NCI-H510A (cell line): ENCODE data around the gene NUDT6.
"Not testable (repeated sequence)": the region's sequence is repeated elsewhere in the genome, so short reads cannot be mapped to it uniquely, and the experiment has no call there.

Experiments used
- DNase-seq: peaks from one replicate; lab custom pipeline; 2025; lab: John Stamatoyannopoulos, UW

The NUDT6 gene

GRCh38 chr4:122921971-122922876 is at the start of gene NUDT6:
TSS of gene NUDT6 (minus strand) at chr4:122922597. CDS start at chr4:122922572, 25 bp downstream.
- peak; percentile 29 for DNase-seq

- no peak for DNase-seq
Observed at GRCh38 chr4:122968227-122968812, 45.9 kb upstream of the NUDT6 start.

GRCh38 chr4:122967231-122967630 is 44.8 kb upstream of the NUDT6 start:
- DNase-seq: no peak

- DNase-seq: no peak
Observed at GRCh38 chr4:122966201-122966600, 43.8 kb upstream of the NUDT6 start.

GRCh38 chr4:122963216-122963615 is 40.8 kb upstream of the NUDT6 start:
- no peak for DNase-seq

GRCh38 chr4:122960611-122961000 is 38.2 kb upstream of the NUDT6 start:
- no peak for DNase-seq

- DNase-seq: no peak
Observed at GRCh38 chr4:122959981-122960610, 37.7 kb upstream of the NUDT6 start.

GRCh38 chr4:122959441-122959840 is 37.0 kb upstream of the NUDT6 start:
- DNase-seq: no peak

- no peak for DNase-seq
Observed at GRCh38 chr4:122958505-122958904, 36.1 kb upstream of the NUDT6 start.

- no peak for DNase-seq
Observed at GRCh38 chr4:122953924-122954323, 31.5 kb upstream of the NUDT6 start.

- DNase-seq: no peak
Observed at GRCh38 chr4:122952028-122952427, 29.6 kb upstream of the NUDT6 start.

- DNase-seq: no peak
Observed at GRCh38 chr4:122948671-122949070, 26.3 kb upstream of the NUDT6 start.

- no peak for DNase-seq
Observed at GRCh38 chr4:122946142-122946541, 23.7 kb upstream of the NUDT6 start.

GRCh38 chr4:122945136-122945535 is 22.7 kb upstream of the NUDT6 start:
- not testable (repeated sequence) for DNase-seq

GRCh38 chr4:122932763-122933162 is 10.4 kb upstream of the NUDT6 start:
- no peak for DNase-seq

- DNase-seq: no peak
Observed at GRCh38 chr4:122930862-122931261, 8.5 kb upstream of the NUDT6 start.

- DNase-seq: no peak
Observed at GRCh38 chr4:122928930-122929329, 6.5 kb upstream of the NUDT6 start.

GRCh38 chr4:122922877-122923511 is 597 bp upstream of the NUDT6 start:
- peak; percentile 29 for DNase-seq

GRCh38 chr4:122921300-122921699 is 1.1 kb downstream of the NUDT6 start:
- no peak for DNase-seq

- DNase-seq: no peak
Observed at GRCh38 chr4:122920473-122920872, 1.9 kb downstream of the NUDT6 start.

- no peak for DNase-seq
Observed at GRCh38 chr4:122917731-122918130, 4.7 kb downstream of the NUDT6 start.

- no peak for DNase-seq
Observed at GRCh38 chr4:122914938-122915337, 7.5 kb downstream of the NUDT6 start.
